Measurements from ENCODE around the gene ALDH1A2.

DNA sequence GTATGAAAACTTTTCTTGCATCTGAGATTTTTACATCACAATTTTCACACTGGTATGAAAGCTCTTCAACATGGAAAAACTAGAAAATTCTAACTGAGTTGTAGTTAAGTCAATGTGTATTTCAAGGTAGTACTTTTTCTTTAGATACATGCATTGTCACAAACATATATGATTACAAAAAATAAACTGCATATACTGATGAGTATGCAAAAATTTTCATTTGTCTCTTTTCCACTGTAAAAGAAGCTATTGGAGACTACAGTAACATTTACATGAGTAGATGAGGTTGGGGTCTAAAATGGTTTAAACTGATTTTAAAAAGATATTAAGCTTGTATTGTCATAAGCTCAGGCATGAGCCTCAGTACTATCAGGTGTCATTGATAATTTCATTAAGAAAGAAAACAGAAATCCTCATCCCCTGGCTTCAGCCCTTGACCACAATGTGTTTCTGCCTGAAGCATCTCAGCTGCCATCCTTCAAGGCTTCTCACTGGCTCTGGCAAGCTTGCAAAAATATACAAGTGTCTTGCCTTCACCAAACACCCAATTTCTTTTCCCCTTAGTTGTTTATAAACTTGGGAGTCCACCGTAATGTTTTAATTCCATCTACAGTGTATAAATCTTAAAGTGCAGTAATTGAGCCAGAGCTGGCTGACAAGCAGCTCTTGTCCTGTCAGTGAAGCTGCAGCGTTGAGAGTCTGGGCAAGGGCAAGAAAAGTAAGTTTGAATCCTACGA is 71.9 kb downstream of the ALDH1A2 start:
- TF ChIP-seq TAF1 (IDR thresholded peaks at IDR 0.05; ENCODE audit: borderline replicate concordance, low read depth, low read length) = no peak
- no peak for TF ChIP-seq POLR2AphosphoS5 (IDR thresholded peaks at IDR 0.05; ENCODE audit: low read depth, low read length)

Measured in GM12892 (cell line).